HG03469 (cell line): ENCODE data around the gene DPP6.

Source experiments
- ATAC-seq: cut with Tn5 transposase; IDR thresholded peaks from one replicate; pipeline ENCODE4 v1.9.1; 2021; ENCODE audit warnings: mild to moderate bottlenecking, moderate library complexity, moderate number of reproducible peaks; ENCODE audit not compliant: unreplicated experiment

DPP6 gene

GRCh38 chr7:154888690-154889089, 836.5 kb downstream of the DPP6 start:
- no peak for ATAC-seq

GRCh38 chr7:154892459-154892858, 840.3 kb downstream of the DPP6 start:
- no peak for ATAC-seq

GRCh38 chr7:154896076-154896475, 843.9 kb downstream of the DPP6 start:
- ATAC-seq = no peak

DNA sequence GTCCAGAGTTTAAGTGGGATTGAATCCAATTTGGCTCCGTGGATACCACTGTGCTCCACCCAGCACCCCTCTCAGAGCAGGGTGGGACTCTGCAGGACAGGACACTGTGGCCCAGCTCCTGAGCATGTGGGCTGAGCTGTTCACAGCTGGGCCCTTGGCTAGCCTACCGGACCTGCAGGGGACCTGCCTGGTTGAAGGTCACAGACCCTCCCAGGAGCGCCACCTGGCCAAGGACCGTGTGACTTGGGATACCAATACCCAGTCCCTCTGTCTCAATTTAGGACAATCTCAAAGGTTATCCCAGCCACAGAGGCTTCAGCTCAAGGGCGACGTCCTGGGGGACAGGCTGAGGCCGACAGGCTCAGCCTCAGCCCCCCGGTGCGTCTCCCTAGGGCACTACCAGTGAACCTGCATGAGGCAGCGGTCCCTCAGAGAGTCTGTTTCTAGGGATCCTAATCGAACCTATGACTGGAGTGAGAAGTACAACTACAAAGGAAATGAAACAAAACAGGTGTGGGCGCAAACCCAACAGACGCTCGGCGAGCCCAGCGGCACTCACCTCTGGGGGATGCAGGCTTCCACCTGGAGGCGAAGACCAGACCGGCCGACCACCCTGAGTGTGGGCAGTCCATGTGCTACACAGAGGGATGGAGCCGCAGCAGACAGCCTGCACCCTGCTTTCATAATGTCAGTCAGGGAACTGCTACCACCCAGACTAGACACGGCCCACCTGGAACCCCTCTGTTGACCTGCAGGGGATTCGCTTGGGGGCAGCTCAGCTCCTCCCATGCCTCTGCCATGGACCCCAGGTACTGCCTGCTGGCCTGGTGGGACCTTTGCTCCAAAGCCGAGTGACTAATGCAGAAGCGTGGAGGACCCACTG, 847.0 kb downstream of the DPP6 start:
- ATAC-seq = no peak

- no peak for ATAC-seq
Measured at GRCh38 chr7:154899862-154900261, 847.7 kb downstream of the DPP6 start.

GRCh38 chr7:154902600-154903082, 850.4 kb downstream of the DPP6 start:
- no peak for ATAC-seq

- ATAC-seq = no peak
Measured at GRCh38 chr7:154903083-154903731, 851.0 kb downstream of the DPP6 start.

DNA sequence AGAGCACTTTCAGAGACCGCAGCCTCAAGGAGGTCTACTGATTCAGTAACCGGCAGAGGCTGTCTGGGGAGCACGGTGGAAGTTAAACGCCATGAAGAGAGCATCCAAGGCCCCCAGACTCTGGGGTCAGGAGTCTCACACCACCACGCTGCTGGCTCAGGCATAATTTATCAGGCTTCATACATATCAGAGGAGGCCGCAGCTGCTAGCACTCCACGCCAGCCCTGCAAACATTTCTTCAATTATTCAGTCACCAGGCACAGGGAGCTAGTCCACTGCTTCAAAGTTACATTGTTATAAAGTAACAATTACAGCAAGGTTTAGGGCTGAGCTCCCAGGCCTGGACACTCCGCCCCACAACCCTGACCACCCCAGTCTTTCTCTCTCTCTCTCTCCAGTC, 852.9 kb downstream of the DPP6 start:
- ATAC-seq = no peak

GRCh38 chr7:154905615-154906014, 853.4 kb downstream of the DPP6 start:
- ATAC-seq = no peak

DNA sequence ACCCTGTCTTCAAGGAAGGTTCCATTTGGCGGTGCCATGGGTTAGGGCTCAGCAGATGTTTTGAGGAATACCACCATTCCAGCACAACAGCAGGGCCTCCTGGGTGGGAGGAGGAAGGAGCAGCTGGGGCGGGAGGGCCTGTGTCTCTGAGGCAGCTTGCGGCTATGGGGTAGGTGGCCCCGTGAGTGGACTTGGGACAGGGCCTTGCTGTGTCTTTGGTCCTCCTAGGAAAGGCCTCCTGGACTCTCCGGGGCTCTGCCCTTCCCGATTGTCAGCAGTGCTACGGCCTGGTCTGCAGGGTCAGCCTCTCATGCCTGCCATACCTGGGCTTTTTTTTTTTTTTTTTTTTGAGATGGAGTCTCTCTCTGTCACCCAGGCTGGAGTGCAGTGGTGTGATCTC, 854.0 kb downstream of the DPP6 start:
- no peak for ATAC-seq

- no peak for ATAC-seq
Measured at GRCh38 chr7:154906736-154907355, 854.6 kb downstream of the DPP6 start.

GRCh38 chr7:154907651-154908620, 855.7 kb downstream of the DPP6 start:
- no peak for ATAC-seq

- no peak for ATAC-seq
Measured at GRCh38 chr7:154909241-154910105, 857.3 kb downstream of the DPP6 start.

DNA sequence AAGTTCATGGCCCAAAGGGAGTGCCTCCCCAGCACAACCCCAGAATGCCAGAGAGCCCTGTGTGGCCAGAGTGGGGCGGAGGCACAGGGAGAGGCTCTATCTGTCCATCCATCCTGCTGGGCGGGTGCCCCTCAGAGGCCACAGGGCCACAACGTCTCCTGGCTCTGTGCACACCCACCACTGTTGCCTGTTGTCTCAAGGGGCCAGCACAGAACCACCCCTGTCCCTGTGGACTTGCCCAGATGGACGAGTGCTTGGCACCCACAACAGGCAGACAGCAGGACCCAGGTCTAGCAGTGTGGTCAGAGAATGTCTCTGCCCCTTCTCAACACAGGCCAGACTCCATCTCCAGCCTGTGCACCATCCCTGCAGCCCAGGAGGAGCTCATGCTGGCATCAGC, 857.9 kb downstream of the DPP6 start:
- no peak for ATAC-seq

DNA sequence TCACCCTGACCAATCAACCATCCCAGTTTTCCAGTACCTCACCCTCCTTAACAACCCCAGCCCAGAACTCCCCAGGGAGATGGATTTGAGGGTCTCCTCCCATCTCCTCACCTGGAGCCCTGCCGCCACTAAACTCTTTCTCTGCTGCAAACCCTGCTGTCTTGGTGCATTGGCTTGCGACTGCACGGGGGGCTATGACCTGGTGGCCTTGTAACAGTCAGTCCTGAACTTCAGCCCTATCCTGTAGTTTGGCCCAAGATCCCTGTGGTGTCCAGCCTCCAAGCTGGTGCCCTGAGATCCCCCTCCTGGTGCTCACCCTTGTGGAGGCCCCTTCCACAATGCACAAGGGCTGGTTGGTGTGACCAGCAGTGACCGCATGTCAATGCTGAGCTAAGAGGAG, 858.8 kb downstream of the DPP6 start:
- ATAC-seq = no peak

DNA sequence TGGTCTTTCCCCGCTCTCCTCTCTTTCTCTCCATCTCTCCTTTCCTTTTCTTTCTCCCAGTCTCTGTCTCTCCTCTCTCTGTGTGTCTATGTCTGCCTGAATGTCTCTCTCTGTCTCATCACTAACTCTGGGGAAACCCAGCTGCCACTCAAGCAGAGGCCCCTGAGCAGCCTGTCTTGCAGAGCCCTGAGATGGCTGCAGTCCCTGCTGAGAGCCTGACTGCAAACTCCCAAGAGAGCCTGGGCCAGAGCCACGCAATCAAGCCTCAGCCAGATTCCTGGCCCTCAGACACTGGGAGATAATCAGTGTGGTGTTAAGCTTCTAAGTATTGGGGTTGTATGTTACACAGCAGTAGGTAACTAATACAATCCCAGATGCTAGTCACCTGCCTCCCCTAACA, 859.2 kb downstream of the DPP6 start:
- no peak for ATAC-seq

- ATAC-seq = no peak
Measured at GRCh38 chr7:154911862-154912455, 859.8 kb downstream of the DPP6 start.

GRCh38 chr7:154912871-154913637, 860.9 kb downstream of the DPP6 start:
- no peak for ATAC-seq
